K562 (cell line): ENCODE results near the gene ECD. TPM values are rescaled to one million over a fixed set of nuclear protein-coding genes. Genes with fewer than 3 reads are reported as not detected.
A peak's percentile ranks its signal among the peaks of the same experiment; 100 is the strongest.

Source experiments
- ATF6 ChIP-seq: sonication (generic); formaldehyde crosslinking; IDR thresholded peaks from 2 replicates; pipeline ENCODE4 v1.4.0; 2020; ENCODE audit warnings: mild to moderate bottlenecking, missing genetic modification reagents
- ETV6 ChIP-seq, 3 experiments: fragments of 150-350 bp in 1 of 3; sonication (generic) in 1 of 3; formaldehyde crosslinking in 1 of 3; IDR thresholded peaks; 2 replicates each; pipeline versions ENCODE4 v1.6.1 to v1.8.0; 2014 to 2022; ENCODE audit warnings: borderline replicate concordance in 2 of 3, low read depth in 2 of 3, antibody characterized with exemption in 1 of 3, low read length in 1 of 3, mild to moderate bottlenecking in 1 of 3, missing genetic modification reagents in 1 of 3
- FOXJ3 ChIP-seq: sonication (generic); formaldehyde crosslinking; IDR thresholded peaks from 2 replicates; pipeline ENCODE4 v1.4.0; 2020; ENCODE audit warnings: mild to moderate bottlenecking, missing genetic modification reagents
- FOXP4 ChIP-seq: sonication (generic); formaldehyde crosslinking; IDR thresholded peaks from 2 replicates; pipeline ENCODE4 v1.8.0; 2022; ENCODE audit warnings: mild to moderate bottlenecking, missing genetic modification reagents, borderline replicate concordance
- ILF3 ChIP-seq: fragments of 450-650 bp; IDR thresholded peaks from 2 replicates; pipeline ENCODE4 v1.6.1; 2018; ENCODE audit warnings: antibody characterized with exemption, mild to moderate bottlenecking, moderate library complexity, borderline replicate concordance
- L3MBTL2 ChIP-seq: fragments of 450-650 bp; IDR thresholded peaks from 2 replicates; pipeline ENCODE4 v1.6.1; 2016; ENCODE audit warnings: mild to moderate bottlenecking, moderate library complexity
- ZNF224 ChIP-seq: sonication (generic); formaldehyde crosslinking; IDR thresholded peaks from 2 replicates; pipeline ENCODE4 v1.8.0; 2022; ENCODE audit warnings: mild to moderate bottlenecking, missing genetic modification reagents
- ZNF77 ChIP-seq: fragments of 250-450 bp; sonication (Bioruptor Pico); IDR thresholded peaks from 2 replicates; pipeline ENCODE4 v1.5.0; 2020
- polyA plus RNA-seq, 8 experiments: library from polyadenylated mRNA; depleted of rRNA in 4 of 8; stranded (reverse) in 5 of 8; unstranded in 3 of 8; fragments of >200 nt; fragmentation: Nextera tagmentation in 2 of 8; fragmentation: Illumina TruSeq in 1 of 8; extraction: Ambion mirVana in 2 of 8; extraction: Trizol in 1 of 8; gene quantifications; 2 replicates each; pipeline versions ENCODE4 v1.2.1 to v1.2.3, GENCODE V29; 2011 to 2014; ENCODE audit warnings: inconsistent platforms in 1 of 8, missing spikeins in 1 of 8
- total RNA-seq, 7 experiments: library from RNA; depleted of rRNA in 6 of 7; stranded (reverse); fragments of >200 nt in 6 of 7; fragmentation: Illumina TruSeq in 2 of 7; extraction: Trizol in 2 of 7; gene quantifications; 2 replicates each; pipeline versions ENCODE4 v1.2.1 to v1.2.3, GENCODE V29; 2011 to 2021; ENCODE audit warnings: low replicate concordance in 1 of 7
- TF ChIP-seq, protein P1 (sequence below): fragments of 450-650 bp; IDR thresholded peaks from 2 replicates; pipeline ENCODE4 v1.6.1; 2016; ENCODE audit warnings: mild to moderate bottlenecking, moderate library complexity
- TF ChIP-seq, protein P2 (sequence below): fragments of 450-650 bp; IDR thresholded peaks from 2 replicates; pipeline ENCODE4 v1.6.1; 2018; ENCODE audit warnings: mild to moderate bottlenecking, low read depth; ENCODE audit not compliant: partially characterized antibody

Gene ECD
- total and polyA plus RNA-seq, 9 of the 15 experiments (the other 6 are each of a cell fraction or from before 2014, with no cell fraction given): 33.5 to 79.9 (median 53.2) TPM

GRCh38 chr10:73096041-73096448 lies 71.8 kb downstream of the ECD start (continued):
- TF ChIP-seq FOXP4 (CRISPR knock-in tag): 0 out of 2 replicates have a peak, but pooled peaks have one; percentile 25
- no peak for TF ChIP-seq ATF6 (CRISPR knock-in tag)
- TF ChIP-seq FOXJ3 (CRISPR knock-in tag): no peak
- no peak for TF ChIP-seq L3MBTL2
- no peak for TF ChIP-seq ETV6 (IDR thresholded peaks at IDR 0.05; ENCODE audit: borderline replicate concordance in 1 of 2, low read depth in 2 of 2, low read length in 1 of 2)
- TF ChIP-seq ETV6 (CRISPR knock-in tag; IDR thresholded peaks at IDR 0.05; ENCODE audit: borderline replicate concordance): no peak
- peak; percentile 38; the same call in 1 of the 2 replicates for TF ChIP-seq ZNF224 (CRISPR knock-in tag)
- TF ChIP-seq, protein P1, sequence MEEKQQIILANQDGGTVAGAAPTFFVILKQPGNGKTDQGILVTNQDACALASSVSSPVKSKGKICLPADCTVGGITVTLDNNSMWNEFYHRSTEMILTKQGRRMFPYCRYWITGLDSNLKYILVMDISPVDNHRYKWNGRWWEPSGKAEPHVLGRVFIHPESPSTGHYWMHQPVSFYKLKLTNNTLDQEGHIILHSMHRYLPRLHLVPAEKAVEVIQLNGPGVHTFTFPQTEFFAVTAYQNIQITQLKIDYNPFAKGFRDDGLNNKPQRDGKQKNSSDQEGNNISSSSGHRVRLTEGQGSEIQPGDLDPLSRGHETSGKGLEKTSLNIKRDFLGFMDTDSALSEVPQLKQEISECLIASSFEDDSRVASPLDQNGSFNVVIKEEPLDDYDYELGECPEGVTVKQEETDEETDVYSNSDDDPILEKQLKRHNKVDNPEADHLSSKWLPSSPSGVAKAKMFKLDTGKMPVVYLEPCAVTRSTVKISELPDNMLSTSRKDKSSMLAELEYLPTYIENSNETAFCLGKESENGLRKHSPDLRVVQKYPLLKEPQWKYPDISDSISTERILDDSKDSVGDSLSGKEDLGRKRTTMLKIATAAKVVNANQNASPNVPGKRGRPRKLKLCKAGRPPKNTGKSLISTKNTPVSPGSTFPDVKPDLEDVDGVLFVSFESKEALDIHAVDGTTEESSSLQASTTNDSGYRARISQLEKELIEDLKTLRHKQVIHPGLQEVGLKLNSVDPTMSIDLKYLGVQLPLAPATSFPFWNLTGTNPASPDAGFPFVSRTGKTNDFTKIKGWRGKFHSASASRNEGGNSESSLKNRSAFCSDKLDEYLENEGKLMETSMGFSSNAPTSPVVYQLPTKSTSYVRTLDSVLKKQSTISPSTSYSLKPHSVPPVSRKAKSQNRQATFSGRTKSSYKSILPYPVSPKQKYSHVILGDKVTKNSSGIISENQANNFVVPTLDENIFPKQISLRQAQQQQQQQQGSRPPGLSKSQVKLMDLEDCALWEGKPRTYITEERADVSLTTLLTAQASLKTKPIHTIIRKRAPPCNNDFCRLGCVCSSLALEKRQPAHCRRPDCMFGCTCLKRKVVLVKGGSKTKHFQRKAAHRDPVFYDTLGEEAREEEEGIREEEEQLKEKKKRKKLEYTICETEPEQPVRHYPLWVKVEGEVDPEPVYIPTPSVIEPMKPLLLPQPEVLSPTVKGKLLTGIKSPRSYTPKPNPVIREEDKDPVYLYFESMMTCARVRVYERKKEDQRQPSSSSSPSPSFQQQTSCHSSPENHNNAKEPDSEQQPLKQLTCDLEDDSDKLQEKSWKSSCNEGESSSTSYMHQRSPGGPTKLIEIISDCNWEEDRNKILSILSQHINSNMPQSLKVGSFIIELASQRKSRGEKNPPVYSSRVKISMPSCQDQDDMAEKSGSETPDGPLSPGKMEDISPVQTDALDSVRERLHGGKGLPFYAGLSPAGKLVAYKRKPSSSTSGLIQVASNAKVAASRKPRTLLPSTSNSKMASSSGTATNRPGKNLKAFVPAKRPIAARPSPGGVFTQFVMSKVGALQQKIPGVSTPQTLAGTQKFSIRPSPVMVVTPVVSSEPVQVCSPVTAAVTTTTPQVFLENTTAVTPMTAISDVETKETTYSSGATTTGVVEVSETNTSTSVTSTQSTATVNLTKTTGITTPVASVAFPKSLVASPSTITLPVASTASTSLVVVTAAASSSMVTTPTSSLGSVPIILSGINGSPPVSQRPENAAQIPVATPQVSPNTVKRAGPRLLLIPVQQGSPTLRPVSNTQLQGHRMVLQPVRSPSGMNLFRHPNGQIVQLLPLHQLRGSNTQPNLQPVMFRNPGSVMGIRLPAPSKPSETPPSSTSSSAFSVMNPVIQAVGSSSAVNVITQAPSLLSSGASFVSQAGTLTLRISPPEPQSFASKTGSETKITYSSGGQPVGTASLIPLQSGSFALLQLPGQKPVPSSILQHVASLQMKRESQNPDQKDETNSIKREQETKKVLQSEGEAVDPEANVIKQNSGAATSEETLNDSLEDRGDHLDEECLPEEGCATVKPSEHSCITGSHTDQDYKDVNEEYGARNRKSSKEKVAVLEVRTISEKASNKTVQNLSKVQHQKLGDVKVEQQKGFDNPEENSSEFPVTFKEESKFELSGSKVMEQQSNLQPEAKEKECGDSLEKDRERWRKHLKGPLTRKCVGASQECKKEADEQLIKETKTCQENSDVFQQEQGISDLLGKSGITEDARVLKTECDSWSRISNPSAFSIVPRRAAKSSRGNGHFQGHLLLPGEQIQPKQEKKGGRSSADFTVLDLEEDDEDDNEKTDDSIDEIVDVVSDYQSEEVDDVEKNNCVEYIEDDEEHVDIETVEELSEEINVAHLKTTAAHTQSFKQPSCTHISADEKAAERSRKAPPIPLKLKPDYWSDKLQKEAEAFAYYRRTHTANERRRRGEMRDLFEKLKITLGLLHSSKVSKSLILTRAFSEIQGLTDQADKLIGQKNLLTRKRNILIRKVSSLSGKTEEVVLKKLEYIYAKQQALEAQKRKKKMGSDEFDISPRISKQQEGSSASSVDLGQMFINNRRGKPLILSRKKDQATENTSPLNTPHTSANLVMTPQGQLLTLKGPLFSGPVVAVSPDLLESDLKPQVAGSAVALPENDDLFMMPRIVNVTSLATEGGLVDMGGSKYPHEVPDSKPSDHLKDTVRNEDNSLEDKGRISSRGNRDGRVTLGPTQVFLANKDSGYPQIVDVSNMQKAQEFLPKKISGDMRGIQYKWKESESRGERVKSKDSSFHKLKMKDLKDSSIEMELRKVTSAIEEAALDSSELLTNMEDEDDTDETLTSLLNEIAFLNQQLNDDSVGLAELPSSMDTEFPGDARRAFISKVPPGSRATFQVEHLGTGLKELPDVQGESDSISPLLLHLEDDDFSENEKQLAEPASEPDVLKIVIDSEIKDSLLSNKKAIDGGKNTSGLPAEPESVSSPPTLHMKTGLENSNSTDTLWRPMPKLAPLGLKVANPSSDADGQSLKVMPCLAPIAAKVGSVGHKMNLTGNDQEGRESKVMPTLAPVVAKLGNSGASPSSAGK: no peak
- TF ChIP-seq, protein P2, sequence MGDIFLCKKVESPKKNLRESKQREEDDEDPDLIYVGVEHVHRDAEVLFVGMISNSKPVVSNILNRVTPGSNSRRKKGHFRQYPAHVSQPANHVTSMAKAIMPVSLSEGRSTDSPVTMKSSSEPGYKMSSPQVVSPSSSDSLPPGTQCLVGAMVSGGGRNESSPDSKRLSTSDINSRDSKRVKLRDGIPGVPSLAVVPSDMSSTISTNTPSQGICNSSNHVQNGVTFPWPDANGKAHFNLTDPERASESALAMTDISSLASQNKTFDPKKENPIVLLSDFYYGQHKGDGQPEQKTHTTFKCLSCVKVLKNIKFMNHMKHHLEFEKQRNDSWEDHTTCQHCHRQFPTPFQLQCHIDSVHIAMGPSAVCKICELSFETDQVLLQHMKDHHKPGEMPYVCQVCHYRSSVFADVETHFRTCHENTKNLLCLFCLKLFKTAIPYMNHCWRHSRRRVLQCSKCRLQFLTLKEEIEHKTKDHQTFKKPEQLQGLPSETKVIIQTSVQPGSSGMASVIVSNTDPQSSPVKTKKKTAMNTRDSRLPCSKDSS: no peak
- TF ChIP-seq ZNF77: no peak
- TF ChIP-seq ILF3: no peak
